Stimulated activated CD4-positive, alpha-beta T cell treated with anti-CD3 and anti-CD28 coated beads, Interleukin-2, amount 100 ng/mL, for 24 hours (primary cell): ENCODE data around the gene PRKG1.
"Not testable (repeated sequence)": the region's sequence is repeated elsewhere in the genome, so short reads cannot be mapped to it uniquely, and the experiment has no call there.

Experiments
- DNase-seq, 2 donors: peaks; one replicate each; pipeline ENCODE4 v3.0.0-alpha.2; 2020

PRKG1 gene

DNA sequence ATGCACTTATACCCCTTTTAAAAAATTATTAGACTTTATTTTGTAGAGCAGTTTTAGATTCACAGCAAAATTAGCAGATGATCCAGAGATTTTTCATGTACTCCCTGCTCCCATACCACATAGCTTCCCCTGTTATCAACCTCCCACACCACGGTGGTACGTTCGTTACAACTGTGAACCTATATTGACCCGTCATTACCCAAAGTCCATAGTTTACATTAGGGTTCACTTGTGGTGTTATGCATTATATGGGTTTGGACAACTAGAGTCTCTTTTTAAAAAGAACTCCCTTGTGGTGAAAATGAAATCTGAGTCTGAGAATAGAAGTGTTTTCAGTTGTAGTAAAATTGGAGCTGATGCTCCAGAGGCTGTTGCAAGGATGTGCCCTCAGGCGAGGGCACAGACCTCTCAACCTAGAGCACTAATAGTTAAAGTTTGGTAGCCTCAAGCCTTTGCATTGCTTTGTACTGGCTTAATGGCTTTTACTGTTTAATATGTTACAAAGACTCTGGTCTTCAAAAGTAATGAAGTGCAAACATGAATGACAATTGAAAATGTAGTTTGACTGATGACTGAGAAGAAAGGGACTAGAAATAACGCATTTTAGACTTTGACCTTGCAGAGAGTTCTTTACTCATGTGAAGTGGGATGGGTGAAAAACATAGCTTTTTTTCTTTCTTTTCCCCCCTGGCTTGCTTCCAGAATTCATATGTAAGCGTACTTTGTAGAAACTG, 655.7 kb downstream of the PRKG1 start:
- DNase-seq, result no peak

DNA sequence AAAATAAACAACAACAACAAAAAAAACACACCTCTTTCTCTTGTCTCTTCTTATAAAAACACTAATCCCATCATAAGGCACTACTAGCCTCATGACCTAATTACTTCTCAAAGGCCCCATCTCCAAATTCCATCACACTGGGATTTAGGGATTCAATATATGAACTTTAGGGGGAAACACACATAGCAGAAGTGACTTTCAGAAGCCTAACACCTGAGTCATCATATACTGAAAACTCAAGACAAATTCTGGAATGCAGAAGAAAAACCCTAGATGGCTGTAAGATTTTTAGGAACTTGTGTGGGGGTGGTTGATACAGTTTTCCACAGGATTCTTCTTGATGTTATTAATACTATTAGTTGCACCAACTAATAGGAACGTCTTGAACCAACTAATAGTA, 658.8 kb downstream of the PRKG1 start:
- DNase-seq, result no peak

GRCh38 chr10:51743146-51743545, 668.9 kb downstream of the PRKG1 start:
- no peak for DNase-seq

DNA sequence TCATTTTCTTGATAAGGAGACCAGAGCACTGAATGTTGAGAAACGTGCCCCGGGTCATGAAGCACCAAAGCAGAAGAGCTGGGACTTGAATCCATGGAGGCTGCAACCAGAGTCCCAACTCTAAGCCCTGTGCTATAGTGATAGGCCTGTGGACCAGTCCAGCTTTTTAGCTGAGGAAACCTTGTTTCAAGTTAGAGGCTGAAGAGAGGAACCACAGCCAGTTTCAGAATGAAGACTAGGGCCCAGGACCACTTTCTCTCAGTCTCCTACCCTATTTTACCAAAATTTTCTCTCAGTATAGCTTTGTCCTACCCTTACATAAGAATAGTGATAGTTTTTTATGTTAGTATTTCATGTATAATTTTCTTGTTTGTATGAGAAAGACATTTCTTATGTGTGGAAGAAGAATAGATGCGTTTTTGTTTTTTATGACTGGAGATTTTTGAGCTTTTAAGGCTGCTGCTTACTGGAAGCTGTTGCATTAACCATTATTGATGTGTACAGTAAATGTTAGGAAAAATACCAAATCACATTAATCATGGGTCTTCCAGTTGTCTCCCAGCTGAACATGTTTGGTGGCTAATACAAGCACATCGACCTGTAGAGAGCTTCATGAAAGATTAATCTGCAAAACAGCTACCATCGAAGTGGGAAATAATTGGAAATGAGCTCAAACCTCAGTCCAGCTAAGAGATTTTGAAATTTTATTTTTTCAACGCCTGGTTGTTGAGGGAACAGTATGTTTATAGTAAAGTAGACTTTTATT, 670.1 kb downstream of the PRKG1 start:
- no peak for DNase-seq

DNA sequence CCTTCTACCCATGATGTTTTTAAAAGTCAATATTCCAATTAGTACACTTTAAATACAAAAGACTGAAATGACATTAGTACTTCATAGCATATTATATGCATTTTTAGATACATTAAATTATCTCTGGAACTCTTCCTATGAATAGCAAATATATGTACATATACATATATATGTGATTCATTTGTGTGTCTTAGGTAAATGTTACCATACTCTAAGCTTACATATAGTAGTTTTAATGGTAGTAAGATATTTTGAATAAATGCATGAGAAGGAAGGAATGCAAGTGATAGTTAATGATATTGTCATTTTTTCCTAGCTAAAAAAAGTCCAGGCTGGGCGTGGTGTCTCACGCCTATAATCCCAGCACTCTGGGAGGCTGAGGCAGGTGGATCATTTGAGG, 671.1 kb downstream of the PRKG1 start:
- DNase-seq, result no peak

GRCh38 chr10:51747216-51747615, 672.9 kb downstream of the PRKG1 start:
- no peak for DNase-seq

GRCh38 chr10:51748959-51749358, 674.7 kb downstream of the PRKG1 start:
- DNase-seq, result no peak

DNA sequence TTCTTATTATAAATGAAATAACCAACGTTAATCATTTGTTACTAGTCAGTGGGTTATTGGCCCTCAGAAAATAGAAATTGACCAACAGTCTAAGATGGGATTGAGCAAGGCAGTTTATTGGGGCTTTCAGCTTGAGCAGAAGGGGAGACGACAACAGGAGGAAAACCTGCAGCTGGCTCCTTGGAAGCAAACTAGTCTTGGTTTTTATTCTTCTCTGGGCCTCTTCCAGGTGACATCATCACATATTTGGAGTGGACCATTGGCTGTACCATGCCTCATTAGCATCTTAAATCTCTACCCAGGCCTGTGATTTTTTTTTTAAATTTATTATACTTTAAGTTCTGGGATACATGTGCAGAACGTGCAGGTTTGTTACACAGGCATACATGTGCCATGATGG, 684.1 kb downstream of the PRKG1 start:
- DNase-seq, result no peak

DNA sequence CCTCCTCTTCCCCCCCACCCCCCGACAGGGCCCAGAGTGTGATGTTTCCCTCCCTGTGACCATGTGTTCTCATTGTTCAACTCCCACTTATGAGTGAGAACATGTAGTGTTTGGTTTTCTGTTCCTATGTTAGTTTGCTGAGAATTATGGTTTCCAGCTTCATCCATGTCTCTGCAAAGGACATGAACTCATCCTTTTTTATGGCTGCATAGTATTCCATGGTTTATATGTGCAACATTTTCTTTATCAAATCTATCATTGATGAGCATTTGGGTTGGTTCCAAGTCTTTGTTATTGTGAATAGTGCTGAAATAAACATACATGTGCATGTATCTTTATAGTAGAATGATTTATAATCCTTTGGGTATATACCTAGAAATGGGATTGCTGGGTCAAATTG, 684.6 kb downstream of the PRKG1 start:
- not testable (repeated sequence) for DNase-seq

DNA sequence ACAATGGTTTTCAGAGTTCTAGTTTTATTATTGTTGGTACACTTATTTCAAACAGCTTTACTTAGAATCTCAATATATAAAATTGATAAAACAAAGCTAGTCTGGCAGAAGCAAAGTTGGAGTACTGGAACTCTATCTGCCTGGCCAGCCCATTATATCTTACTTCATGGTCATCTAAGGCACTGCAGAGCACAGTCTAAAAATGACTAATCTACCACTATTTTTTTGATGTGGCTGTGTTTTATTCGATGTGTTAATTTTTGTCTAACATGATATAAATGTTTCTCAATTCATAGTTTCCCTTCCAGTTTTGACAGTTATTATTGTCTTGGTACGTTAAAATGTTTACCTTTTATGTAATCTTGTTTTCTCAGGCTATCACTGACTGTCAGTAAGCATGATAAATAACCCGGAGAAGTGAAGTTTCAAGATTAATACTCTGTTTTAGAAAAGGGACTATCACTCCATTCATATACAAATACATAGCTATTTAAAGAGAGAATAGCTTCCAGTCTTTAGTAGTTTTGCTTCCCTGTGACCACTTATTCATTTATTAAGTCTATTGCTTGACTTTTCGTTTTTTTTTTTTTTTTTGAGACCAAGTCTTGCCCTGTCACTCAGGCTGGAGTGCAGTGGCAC, 685.7 kb downstream of the PRKG1 start:
- DNase-seq, result no peak

DNA sequence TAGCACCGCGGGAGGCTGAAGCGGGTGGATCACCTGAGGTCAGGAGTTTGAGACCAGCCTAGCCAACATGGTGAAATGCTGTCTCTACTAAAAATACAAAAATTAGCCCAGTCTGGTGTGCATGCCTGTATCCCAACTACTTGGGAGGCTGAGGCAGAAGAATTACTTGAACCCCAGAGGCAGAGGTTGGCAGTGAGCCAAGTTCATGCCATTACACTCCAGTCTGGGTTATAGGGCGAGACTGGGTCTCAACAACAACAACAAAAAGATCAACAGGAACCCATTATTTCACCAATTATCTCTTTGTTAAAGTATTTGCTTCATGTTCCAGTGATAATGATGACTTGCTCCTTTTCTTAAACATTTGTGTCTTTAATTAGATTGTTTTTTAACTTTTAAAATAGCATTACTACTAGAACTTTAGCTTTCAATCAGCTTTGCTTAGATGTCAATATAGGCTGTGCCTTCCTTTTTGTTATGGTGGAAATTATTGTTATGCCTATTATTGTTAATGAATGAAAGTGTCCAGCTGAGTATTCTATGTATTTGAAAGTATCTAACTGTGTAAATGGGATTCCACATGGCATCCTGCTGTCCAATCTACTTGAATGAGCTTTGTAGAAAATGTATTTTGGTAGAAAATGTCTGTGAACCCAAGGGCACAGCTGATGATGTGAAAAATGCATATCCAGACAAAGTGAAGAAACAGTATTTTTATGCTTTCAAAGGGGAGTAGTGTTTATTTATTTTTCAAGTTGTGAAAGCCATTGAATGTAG, 686.8 kb downstream of the PRKG1 start:
- no peak for DNase-seq

DNA sequence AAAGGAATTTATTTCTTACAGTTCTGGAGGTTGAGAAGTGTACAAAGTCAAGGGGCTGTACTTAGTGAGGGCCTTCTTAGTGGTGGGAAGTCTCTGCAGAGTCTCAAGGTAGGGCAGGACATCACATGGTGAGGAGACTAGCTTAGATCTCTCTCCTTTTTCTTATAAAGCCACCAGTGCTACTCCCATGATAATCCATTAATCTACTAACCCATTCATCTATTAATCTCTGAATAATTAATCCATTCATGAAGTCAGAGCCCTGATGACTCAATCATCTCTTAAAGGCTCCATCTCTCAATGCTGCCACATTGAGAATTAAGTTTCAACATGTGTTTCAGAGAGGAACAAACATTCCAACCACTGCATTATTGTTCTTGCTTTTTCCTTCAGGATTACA, 689.5 kb downstream of the PRKG1 start:
- no peak for DNase-seq

- DNase-seq, result no peak
Observed at GRCh38 chr10:51765284-51765971, 691.1 kb downstream of the PRKG1 start.

DNA sequence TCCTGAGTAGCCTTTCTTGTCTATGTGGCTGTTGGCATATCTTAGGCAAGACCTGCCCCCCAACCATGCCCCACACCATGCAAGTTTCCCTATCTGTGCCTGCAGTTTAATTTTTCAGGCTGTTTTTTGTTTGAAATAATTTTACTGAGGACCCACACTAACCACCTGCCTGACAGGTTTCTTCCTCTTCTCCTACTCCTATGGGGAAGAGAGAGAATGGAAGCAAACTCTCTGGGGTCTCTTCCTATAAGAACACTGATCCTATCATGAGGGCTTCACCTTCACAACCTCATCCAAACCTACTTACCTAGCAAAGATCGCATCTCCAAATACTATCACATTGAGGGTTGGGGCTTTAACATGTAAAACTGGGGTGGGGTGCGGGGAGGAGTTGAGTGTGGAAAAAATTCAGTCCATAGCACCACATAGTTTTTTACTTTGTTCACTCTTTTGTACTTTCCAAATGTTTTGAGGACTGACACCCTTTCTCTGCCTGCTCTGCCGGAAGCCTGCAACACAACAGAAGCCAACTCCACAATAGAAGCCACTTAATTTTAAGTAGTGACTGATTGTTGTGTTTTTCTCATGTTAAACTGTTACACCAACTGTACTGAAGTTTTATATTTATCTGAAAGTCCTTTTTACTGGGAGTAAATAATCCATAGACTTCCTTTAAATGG, 692.3 kb downstream of the PRKG1 start:
- DNase-seq, result no peak

DNA sequence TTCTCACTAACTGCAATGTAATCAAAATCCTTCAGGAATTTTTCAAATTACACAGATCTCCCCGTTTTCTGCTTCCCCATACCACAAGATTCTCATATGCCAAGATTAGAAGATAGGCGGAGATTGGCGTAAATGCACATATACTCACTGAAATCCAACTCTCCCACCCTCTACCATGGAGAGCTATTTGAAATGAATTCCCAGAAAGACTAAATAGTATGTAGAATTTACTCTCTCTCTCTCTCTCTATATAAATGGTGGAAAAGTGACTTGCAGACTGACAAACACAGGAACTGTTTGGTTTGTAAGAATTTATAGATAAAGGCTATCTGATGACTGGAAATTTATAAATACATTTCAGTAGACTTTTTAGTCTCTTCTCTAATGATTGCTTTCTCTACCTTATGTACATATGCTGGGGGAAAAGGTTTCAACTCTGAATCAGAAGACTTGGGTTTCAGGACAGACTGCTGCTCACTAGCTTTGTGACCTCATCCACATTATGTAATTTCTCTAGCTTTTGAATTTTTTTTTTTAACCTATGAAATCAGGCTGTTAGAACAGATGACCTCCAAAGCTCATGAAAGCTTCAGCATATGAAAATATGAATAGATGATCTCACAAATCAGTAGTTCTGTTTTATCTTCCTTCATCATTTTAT, 692.9 kb downstream of the PRKG1 start:
- DNase-seq, result no peak

- DNase-seq, result no peak
Observed at GRCh38 chr10:51768886-51769465, 694.7 kb downstream of the PRKG1 start.

DNA sequence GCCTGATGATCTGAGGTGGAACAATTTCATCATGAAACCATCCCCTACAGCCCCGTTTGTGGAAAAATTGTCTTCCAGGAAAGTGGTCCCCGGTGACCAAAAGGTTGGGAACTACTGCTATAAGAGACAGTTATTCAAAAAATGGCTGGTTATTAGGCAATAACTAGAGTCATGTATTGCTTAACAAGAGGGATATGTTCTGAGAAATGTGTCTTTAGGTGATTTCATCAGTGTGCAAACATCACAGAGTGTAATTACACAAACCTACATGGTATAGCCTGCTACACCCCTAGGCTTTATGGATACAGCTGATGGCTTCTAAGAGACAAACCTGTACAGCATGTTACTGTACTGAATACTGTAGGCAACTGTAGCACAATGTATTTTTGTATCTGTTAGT, 696.4 kb downstream of the PRKG1 start:
- DNase-seq, result no peak

DNA sequence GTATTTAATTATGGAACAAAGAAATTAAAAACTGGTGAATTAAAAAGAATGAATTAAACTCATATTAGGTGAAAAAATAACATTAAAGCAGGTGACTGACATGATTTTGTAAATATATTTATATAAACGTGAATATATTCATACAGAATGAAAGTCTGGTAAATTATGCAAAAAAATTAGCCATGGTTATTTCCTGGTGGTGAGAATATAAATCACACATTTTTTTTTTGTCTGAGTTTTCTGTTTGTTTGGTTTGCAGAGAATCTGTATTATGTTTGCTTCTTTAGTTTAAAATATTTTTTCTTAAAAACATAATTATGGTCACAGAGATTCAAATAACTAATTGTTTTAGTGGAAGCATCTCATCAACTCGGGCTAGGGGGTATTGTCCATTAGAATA, 698.1 kb downstream of the PRKG1 start:
- no peak for DNase-seq

DNA sequence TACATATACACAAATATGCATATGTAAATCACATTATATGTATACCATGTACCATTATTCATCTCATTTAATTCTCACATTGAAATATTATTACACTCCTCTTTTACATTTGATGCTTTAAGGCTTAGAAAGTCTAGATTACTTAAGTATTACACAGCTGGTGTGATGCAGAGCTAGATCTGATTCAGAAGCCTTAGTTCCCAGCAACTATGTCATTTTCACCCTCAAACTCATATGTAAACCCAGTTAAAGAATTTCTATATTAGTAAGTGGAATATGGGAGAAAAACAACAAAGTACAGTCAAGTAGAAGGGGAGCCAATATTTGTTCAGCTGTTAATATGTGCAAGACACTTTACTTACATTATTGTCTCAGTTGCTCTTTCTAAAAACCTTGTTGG, 699.4 kb downstream of the PRKG1 start:
- no peak for DNase-seq

DNA sequence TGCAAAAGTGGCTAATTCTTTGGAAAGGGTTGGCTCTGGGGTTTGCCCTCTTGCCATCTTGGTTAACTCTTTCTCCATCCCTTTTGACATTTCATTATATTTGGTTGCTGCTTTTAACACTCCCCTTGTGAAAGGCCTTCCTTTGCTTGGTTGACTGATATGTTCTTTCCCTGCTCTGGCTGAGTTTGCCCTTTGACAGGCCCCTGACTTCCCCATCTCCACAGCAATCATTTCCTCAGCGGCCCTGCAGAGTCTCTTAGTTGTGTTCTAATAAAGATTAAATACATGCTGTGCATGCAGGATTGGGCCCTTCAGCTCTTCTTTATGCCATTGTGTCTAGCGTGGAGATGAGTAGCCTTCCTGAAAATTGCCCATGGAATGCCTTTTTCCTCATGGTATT, 709.7 kb downstream of the PRKG1 start:
- DNase-seq, result no peak

GRCh38 chr10:51786016-51786683, 711.9 kb downstream of the PRKG1 start:
- DNase-seq, result no peak
